Panc1 (cell line): ENCODE data around the gene CLSTN2. TPM values are rescaled to one million over a fixed set of nuclear protein-coding genes. Genes with fewer than 3 reads are reported as not detected.

Experiments
- ATAC-seq: fragments of 200-7000 bp; cut with Tn5 transposase; 2 replicates; pipeline ENCODE4 v1.9.1; 2020; ENCODE audit warnings: mild to moderate bottlenecking, moderate library complexity
- BruUV-seq: library from RNA; stranded (reverse); fragments of 400-500 nt; replicated peaks from 2 replicates; lab custom pipeline; 2021; lab: Mats Ljungman, UMichigan
- CTCF ChIA-PET: fragments of 300-600 bp; sonication (Branson Sonifier 250); formaldehyde crosslinking; loops from one replicate; lab custom pipeline; 2022; ENCODE audit warnings: antibody characterized with exemption; lab: Charles Lee
- POLR2A ChIA-PET: fragments of 300-600 bp; sonication (Branson Sonifier 250); formaldehyde crosslinking; loops from one replicate; lab custom pipeline; 2022; ENCODE audit warnings: antibody characterized with exemption; lab: Charles Lee
- DNase-seq: peaks from one replicate; pipeline ENCODE4 v3.0.0-alpha.2; 2010; ENCODE audit warnings: low read depth, low spot score
- H3K27ac ChIP-seq: 2 replicates; pipeline ENCODE4 v1.5.1; 2011; ENCODE audit warnings: mild to moderate bottlenecking, low read length, inconsistent platforms
- H3K27me3 ChIP-seq: fragments of 200-500 bp; sonication (Bioruptor generic); 2 replicates; pipeline ENCODE4 v1.6.0; 2014; ENCODE audit warnings: low read length, inconsistent platforms; ENCODE audit not compliant: control insufficient read depth, insufficient read depth
- H3K36me3 ChIP-seq: fragments of 200-500 bp; sonication (Bioruptor generic); 2 replicates; pipeline ENCODE4 v1.5.1; 2014; ENCODE audit warnings: inconsistent platforms, mild to moderate bottlenecking, low read length, moderate library complexity; ENCODE audit not compliant: control insufficient read depth, insufficient read depth
- H3K4me1 ChIP-seq: 2 replicates; pipeline ENCODE4 v1.5.1; 2011; ENCODE audit warnings: inconsistent platforms, mild to moderate bottlenecking, low read length, moderate library complexity; ENCODE audit not compliant: control insufficient read depth, insufficient read depth
- H3K4me3 ChIP-seq, 2 experiments: 2 replicates each; pipeline ENCODE4 v1.5.1; 2011 to 2012; ENCODE audit warnings: low read depth in 2 of 2, low read length in 2 of 2, mild to moderate bottlenecking in 2 of 2, inconsistent platforms in 1 of 2, moderate library complexity in 1 of 2
- H3K9me3 ChIP-seq: fragments of 200-500 bp; sonication (Bioruptor generic); 2 replicates; pipeline ENCODE4 v1.5.1; 2014; ENCODE audit warnings: low read depth, mild to moderate bottlenecking, inconsistent platforms, low read length, moderate library complexity; ENCODE audit not compliant: control insufficient read depth, insufficient read depth
- POLR2AphosphoS5 ChIP-seq: IDR thresholded peaks from 2 replicates; pipeline ENCODE4 v1.6.1; 2012; ENCODE audit warnings: mild to moderate bottlenecking, low read depth, low read length, moderate library complexity
- SIN3A ChIP-seq: IDR thresholded peaks from 2 replicates; pipeline ENCODE4 v1.6.1; 2012; ENCODE audit warnings: low read depth, mild to moderate bottlenecking, low read length, moderate library complexity, borderline replicate concordance; ENCODE audit not compliant: insufficient read depth
- TCF7L2 ChIP-seq: IDR thresholded peaks from 2 replicates; pipeline ENCODE4 v1.6.1; 2011; ENCODE audit warnings: mild to moderate bottlenecking, low read depth, low read length, inconsistent platforms
- in situ Hi-C: cut with HindIII; loops from 2 replicates; pipeline ENCODE4 v1.10.0; 2016; ENCODE audit warnings: low sequenced_read_pairs, low pct_unique_long_range_greater_than_20kb
- intact Hi-C: fragments of 100-400 bp; cut with micrococcal nuclease; formaldehyde crosslinking; loops from one replicate; pipeline ENCODE4 v1.10.0; 2022; ENCODE audit not compliant: unreplicated experiment
- total RNA-seq: library from RNA; stranded (reverse); gene quantifications from one replicate; pipeline ENCODE4 v1.2.1, GENCODE V29; 2021; ENCODE audit not compliant: unreplicated experiment
- TF ChIP-seq, protein P1 (sequence below): fragments of 450-650 bp; IDR thresholded peaks from 2 replicates; pipeline ENCODE4 v1.5.1; 2017; ENCODE audit warnings: mild to moderate bottlenecking
- TF ChIP-seq, protein P2 (sequence below), 2 experiments: IDR thresholded peaks; 2 replicates each; pipeline ENCODE4 v1.6.1; 2011 to 2012; ENCODE audit warnings: low read depth in 2 of 2, control low read depth in 1 of 2, low read length in 1 of 2, mild to moderate bottlenecking in 1 of 2, moderate library complexity in 1 of 2; ENCODE audit not compliant: insufficient read depth in 1 of 2

Gene CLSTN2
- total RNA-seq, 1 experiment from 2014 or later, result 0.03 TPM

- intact Hi-C loops (no loop called here), in situ Hi-C loops (no loop called here)
- no peak for TF ChIP-seq TCF7L2
- TF ChIP-seq, protein P1, sequence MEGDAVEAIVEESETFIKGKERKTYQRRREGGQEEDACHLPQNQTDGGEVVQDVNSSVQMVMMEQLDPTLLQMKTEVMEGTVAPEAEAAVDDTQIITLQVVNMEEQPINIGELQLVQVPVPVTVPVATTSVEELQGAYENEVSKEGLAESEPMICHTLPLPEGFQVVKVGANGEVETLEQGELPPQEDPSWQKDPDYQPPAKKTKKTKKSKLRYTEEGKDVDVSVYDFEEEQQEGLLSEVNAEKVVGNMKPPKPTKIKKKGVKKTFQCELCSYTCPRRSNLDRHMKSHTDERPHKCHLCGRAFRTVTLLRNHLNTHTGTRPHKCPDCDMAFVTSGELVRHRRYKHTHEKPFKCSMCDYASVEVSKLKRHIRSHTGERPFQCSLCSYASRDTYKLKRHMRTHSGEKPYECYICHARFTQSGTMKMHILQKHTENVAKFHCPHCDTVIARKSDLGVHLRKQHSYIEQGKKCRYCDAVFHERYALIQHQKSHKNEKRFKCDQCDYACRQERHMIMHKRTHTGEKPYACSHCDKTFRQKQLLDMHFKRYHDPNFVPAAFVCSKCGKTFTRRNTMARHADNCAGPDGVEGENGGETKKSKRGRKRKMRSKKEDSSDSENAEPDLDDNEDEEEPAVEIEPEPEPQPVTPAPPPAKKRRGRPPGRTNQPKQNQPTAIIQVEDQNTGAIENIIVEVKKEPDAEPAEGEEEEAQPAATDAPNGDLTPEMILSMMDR, result no peak
- no peak for TF ChIP-seq SIN3A
- Histone ChIP-seq H3K4me3 (no peak overlapping the region), H3K27me3 (no peaks in the 10 kb centered on the region; the same call in 1 of the 2 replicates), H3K36me3 (no peaks in the 10 kb centered on the region), H3K4me1 (no peaks in the 10 kb centered on the region), H3K9me3 (no peaks in the 10 kb centered on the region), H3K27ac (no peak overlapping the region)
- CTCF ChIA-PET, result interaction anchor here (0.6 kb wide), 1 partner anchor 952 kb away, joined by 8 read pairs; no protein-coding TSS in a partner anchor
- POLR2A ChIA-PET, result no interaction called here
- ATAC-seq (no peak), DNase-seq (no peak)
- no TSS peak for BruUV-seq
Observed at GRCh38 chr3:140497331-140497730, 562.3 kb downstream of the CLSTN2 start.

DNA sequence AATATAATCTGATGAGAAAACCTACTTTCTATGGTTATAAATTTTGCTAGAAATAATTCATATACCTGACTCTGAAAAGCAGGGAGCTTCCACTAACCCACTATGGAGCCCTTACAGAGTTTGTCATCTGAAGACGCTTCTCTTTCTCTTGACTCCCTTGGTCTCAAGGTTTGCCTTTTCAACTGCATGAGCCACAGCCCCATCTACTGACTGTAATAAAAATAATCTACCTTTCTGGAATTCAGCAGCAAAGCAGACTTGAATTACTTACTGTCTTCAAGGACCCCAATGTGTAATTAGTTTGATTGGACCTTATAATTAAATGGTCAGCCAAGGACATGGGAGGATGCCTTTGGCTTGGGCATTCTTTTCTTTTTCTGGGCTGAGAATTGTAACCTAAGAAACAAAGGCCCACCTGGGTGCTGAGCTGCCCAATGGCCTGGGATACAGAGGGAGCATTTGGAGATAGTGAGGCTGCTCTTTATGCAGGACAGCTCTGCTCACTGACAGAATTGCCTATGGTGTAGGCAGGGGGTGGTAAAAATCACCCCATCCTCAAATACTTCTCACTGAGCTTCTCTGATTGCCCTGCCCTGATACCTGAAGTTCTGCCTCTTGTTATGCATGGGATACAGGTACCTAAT, 564.3 kb downstream of the CLSTN2 start:
- TF ChIP-seq, protein P2, sequence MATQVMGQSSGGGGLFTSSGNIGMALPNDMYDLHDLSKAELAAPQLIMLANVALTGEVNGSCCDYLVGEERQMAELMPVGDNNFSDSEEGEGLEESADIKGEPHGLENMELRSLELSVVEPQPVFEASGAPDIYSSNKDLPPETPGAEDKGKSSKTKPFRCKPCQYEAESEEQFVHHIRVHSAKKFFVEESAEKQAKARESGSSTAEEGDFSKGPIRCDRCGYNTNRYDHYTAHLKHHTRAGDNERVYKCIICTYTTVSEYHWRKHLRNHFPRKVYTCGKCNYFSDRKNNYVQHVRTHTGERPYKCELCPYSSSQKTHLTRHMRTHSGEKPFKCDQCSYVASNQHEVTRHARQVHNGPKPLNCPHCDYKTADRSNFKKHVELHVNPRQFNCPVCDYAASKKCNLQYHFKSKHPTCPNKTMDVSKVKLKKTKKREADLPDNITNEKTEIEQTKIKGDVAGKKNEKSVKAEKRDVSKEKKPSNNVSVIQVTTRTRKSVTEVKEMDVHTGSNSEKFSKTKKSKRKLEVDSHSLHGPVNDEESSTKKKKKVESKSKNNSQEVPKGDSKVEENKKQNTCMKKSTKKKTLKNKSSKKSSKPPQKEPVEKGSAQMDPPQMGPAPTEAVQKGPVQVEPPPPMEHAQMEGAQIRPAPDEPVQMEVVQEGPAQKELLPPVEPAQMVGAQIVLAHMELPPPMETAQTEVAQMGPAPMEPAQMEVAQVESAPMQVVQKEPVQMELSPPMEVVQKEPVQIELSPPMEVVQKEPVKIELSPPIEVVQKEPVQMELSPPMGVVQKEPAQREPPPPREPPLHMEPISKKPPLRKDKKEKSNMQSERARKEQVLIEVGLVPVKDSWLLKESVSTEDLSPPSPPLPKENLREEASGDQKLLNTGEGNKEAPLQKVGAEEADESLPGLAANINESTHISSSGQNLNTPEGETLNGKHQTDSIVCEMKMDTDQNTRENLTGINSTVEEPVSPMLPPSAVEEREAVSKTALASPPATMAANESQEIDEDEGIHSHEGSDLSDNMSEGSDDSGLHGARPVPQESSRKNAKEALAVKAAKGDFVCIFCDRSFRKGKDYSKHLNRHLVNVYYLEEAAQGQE (IDR thresholded peaks at IDR 0.05; ENCODE audit: insufficient read depth in 1 of 2, low read depth in 2 of 2, low read length in 1 of 2), result no peak
- TF ChIP-seq POLR2AphosphoS5 (no peak), TCF7L2 (no peak), SIN3A (no peak)
- TF ChIP-seq, protein P1, result peak; percentile 61
- ChIA-PET POLR2A (no interaction called here), CTCF (interaction anchor here (0.7 kb wide), 1 partner anchor 26 kb away, joined by 7 read pairs; no protein-coding TSS in a partner anchor)
- no peaks in the 10 kb centered on the region; the same call in 1 of the 2 replicates for H3K27me3 ChIP-seq
- no peaks in the 10 kb centered on the region for H3K9me3 ChIP-seq
- intact Hi-C loops, result no loop called here
- no peak for ATAC-seq
- no TSS peak for BruUV-seq
- DNase-seq, result no peak
- H3K36me3 ChIP-seq, result no peaks in the 10 kb centered on the region
- in situ Hi-C loops, result no loop called here
- no peak overlapping the region for H3K27ac ChIP-seq
- H3K4me1 ChIP-seq, result no peaks in the 10 kb centered on the region
- no peak overlapping the region for H3K4me3 ChIP-seq
